Measurements from ENCODE around the gene IPO4. TPM values are rescaled to one million over a fixed set of nuclear protein-coding genes. Genes with fewer than 3 reads are reported as not detected.

The IPO4 gene
- total and polyA plus RNA-seq, 2 of the 13 experiments (the other 11 are each of a cell fraction or from before 2014, with no cell fraction given): 39.0 to 179 TPM

- TF ChIP-seq, protein P1, sequence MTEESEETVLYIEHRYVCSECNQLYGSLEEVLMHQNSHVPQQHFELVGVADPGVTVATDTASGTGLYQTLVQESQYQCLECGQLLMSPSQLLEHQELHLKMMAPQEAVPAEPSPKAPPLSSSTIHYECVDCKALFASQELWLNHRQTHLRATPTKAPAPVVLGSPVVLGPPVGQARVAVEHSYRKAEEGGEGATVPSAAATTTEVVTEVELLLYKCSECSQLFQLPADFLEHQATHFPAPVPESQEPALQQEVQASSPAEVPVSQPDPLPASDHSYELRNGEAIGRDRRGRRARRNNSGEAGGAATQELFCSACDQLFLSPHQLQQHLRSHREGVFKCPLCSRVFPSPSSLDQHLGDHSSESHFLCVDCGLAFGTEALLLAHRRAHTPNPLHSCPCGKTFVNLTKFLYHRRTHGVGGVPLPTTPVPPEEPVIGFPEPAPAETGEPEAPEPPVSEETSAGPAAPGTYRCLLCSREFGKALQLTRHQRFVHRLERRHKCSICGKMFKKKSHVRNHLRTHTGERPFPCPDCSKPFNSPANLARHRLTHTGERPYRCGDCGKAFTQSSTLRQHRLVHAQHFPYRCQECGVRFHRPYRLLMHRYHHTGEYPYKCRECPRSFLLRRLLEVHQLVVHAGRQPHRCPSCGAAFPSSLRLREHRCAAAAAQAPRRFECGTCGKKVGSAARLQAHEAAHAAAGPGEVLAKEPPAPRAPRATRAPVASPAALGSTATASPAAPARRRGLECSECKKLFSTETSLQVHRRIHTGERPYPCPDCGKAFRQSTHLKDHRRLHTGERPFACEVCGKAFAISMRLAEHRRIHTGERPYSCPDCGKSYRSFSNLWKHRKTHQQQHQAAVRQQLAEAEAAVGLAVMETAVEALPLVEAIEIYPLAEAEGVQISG (CRISPR knock-in tag; IDR thresholded peaks at IDR 0.05): peak; percentile 83
- TF ChIP-seq KDM5B (CRISPR knock-in tag; IDR thresholded peaks at IDR 0.05; ENCODE audit: borderline replicate concordance): peak; percentile 95
- peak; percentile 97 for TF ChIP-seq AGO2 (optimal IDR thresholded peaks at IDR 0.05; ENCODE audit: low read depth, low read length)
- peak; percentile 59; the same call in 1 of the 2 replicates for TF ChIP-seq RXRB (CRISPR knock-in tag; IDR thresholded peaks at IDR 0.05; ENCODE audit: borderline replicate concordance)
- TF ChIP-seq POLR2A (IDR thresholded peaks at IDR 0.05; ENCODE audit: insufficient read depth in 1 of 2, low read depth in 2 of 2, low read length in 2 of 2): peak in 1 of 2 experiments; percentile 31; a peak in 1 of 4 replicates
- TF ChIP-seq ZNF83 (CRISPR knock-in tag; IDR thresholded peaks at IDR 0.05; ENCODE audit: borderline replicate concordance): peak; percentile 96
- TF ChIP-seq TBP (CRISPR knock-in tag; IDR thresholded peaks at IDR 0.05): peak; percentile 94
- no peak for TF ChIP-seq POLR2AphosphoS2 (IDR thresholded peaks at IDR 0.05; ENCODE audit: low read depth, low read length)
- peak; percentile 28; the same call in 1 of the 2 replicates for TF ChIP-seq ZNF512 (CRISPR knock-in tag; IDR thresholded peaks at IDR 0.05)
- TF ChIP-seq, protein P2, sequence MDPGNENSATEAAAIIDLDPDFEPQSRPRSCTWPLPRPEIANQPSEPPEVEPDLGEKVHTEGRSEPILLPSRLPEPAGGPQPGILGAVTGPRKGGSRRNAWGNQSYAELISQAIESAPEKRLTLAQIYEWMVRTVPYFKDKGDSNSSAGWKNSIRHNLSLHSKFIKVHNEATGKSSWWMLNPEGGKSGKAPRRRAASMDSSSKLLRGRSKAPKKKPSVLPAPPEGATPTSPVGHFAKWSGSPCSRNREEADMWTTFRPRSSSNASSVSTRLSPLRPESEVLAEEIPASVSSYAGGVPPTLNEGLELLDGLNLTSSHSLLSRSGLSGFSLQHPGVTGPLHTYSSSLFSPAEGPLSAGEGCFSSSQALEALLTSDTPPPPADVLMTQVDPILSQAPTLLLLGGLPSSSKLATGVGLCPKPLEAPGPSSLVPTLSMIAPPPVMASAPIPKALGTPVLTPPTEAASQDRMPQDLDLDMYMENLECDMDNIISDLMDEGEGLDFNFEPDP (CRISPR knock-in tag; conservative IDR thresholded peaks at IDR 0.05): no peak
- peak; percentile 28; the same call in 1 of the 2 replicates for TF ChIP-seq ZKSCAN5 (CRISPR knock-in tag; IDR thresholded peaks at IDR 0.05)
- TF ChIP-seq NFE2 (CRISPR knock-in tag; IDR thresholded peaks at IDR 0.05): no peak
- peak; percentile 70 for TF ChIP-seq SPEN (CRISPR knock-in tag; IDR thresholded peaks at IDR 0.05; ENCODE audit: low read depth)
- TF ChIP-seq ARHGAP35 (CRISPR knock-in tag; IDR thresholded peaks at IDR 0.05; ENCODE audit: borderline replicate concordance): peak; percentile 95
- TF ChIP-seq, protein P3, sequence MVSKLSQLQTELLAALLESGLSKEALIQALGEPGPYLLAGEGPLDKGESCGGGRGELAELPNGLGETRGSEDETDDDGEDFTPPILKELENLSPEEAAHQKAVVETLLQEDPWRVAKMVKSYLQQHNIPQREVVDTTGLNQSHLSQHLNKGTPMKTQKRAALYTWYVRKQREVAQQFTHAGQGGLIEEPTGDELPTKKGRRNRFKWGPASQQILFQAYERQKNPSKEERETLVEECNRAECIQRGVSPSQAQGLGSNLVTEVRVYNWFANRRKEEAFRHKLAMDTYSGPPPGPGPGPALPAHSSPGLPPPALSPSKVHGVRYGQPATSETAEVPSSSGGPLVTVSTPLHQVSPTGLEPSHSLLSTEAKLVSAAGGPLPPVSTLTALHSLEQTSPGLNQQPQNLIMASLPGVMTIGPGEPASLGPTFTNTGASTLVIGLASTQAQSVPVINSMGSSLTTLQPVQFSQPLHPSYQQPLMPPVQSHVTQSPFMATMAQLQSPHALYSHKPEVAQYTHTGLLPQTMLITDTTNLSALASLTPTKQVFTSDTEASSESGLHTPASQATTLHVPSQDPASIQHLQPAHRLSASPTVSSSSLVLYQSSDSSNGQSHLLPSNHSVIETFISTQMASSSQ (IDR thresholded peaks at IDR 0.05; ENCODE audit: low read depth): no peak
- TF ChIP-seq, protein P3 (CRISPR knock-in tag; IDR thresholded peaks at IDR 0.05; ENCODE audit: borderline replicate concordance): no peak; the same call in 1 of the 2 replicates
Measured at GRCh38 chr14:24135834-24136683, 52.6 kb downstream of the IPO4 start, which contains the start of gene PSME1 (continued).

All from HepG2 (cell line).